Endothelial cell of umbilical vein (primary cell): ENCODE results near the gene DBP. TPM values are rescaled to one million over a fixed set of nuclear protein-coding genes. Genes with fewer than 3 reads are reported as not detected.

ENCODE experiments used
- BruUV-seq: library from RNA; stranded (reverse); fragments of 400-500 nt; replicated peaks from 2 replicates; lab custom pipeline; 2021; lab: Mats Ljungman, UMichigan
- CTCF ChIA-PET: fragments of 300-600, 350-600 bp; sonication (Branson Sonifier 250); formaldehyde crosslinking; loops from one replicate; lab custom pipeline; 2021; ENCODE audit warnings: antibody characterized with exemption, inconsistent platforms; lab: Charles Lee
- POLR2A ChIA-PET: fragments of 300-600, 350-600 bp; sonication (Branson Sonifier 250); formaldehyde crosslinking; loops from one replicate; lab custom pipeline; 2021; ENCODE audit warnings: antibody characterized with exemption, inconsistent platforms; lab: Charles Lee
- DNase-seq: peaks from one replicate; pipeline ENCODE4 v3.0.0-alpha.2; 2011; ENCODE audit warnings: low read depth, low spot score
- FAIRE-seq: peaks from 2 replicates; lab custom pipeline; 2011; peaks lifted over from hg19 to GRCh38; lab: Jason Lieb, UNC
- H2AFZ ChIP-seq: 2 replicates; pipeline ENCODE4 v1.6.0; 2012; ENCODE audit warnings: low read depth, low read length, control low read depth, inconsistent platforms
- H3K27ac ChIP-seq: 2 replicates; pipeline ENCODE4 v1.5.1; 2011; ENCODE audit warnings: low read depth, mild to moderate bottlenecking, control low read depth, low read length, moderate library complexity; ENCODE audit not compliant: insufficient read depth
- H3K27me3 ChIP-seq, 2 experiments: 2 replicates each; pipeline versions ENCODE4 v1.6.0 to v1.6.1; 2011; ENCODE audit warnings: low read length in 2 of 2, mixed read lengths in 1 of 2; ENCODE audit not compliant: control insufficient read depth in 2 of 2, insufficient read depth in 2 of 2
- H3K36me3 ChIP-seq, 2 experiments: 2 replicates in 1 of 2; 3 replicates in 1 of 2; pipeline ENCODE4 v1.5.1; 2011; ENCODE audit warnings: low read length in 2 of 2, mild to moderate bottlenecking in 1 of 2, moderate library complexity in 1 of 2; ENCODE audit not compliant: control insufficient read depth in 2 of 2, insufficient read depth in 2 of 2; ENCODE audit errors: extremely low read depth in 1 of 2
- H3K4me1 ChIP-seq: 3 replicates; pipeline ENCODE4 v1.5.1; 2011; ENCODE audit warnings: mild to moderate bottlenecking, low read length; ENCODE audit not compliant: control insufficient read depth, insufficient read depth; ENCODE audit errors: extremely low read depth
- H3K4me2 ChIP-seq: 2 replicates; pipeline ENCODE4 v1.6.1; 2011; ENCODE audit warnings: low read length, control low read depth, mixed read lengths; ENCODE audit not compliant: insufficient read depth
- H3K4me3 ChIP-seq, 3 experiments: fragments of 200-600 bp in 1 of 3; sonication (generic), shearing (Covaris generic) in 1 of 3; replicated peaks in 1 of 3; 2 replicates each; pipeline ENCODE4 v1.5.1; 2011 to 2016; ENCODE audit warnings: control low read depth in 3 of 3, low read length in 3 of 3, mild to moderate bottlenecking in 2 of 3, inconsistent platforms in 1 of 3, low read depth in 1 of 3, moderate library complexity in 1 of 3; ENCODE audit not compliant: insufficient read depth in 1 of 3
- H3K79me2 ChIP-seq: 2 replicates; pipeline ENCODE4 v1.6.0; 2012; ENCODE audit warnings: low read length, inconsistent platforms; ENCODE audit not compliant: control insufficient read depth, insufficient read depth
- H3K9ac ChIP-seq: replicated peaks from 2 replicates; pipeline ENCODE3; 2011; ENCODE audit warnings: low read length, control low read depth; ENCODE audit not compliant: insufficient read depth; ENCODE audit errors: extremely low read depth
- H3K9me1 ChIP-seq: replicated peaks from 3 replicates; pipeline ENCODE4 v1.6.0; 2011; ENCODE audit warnings: mild to moderate bottlenecking, low read length; ENCODE audit not compliant: control insufficient read depth, insufficient read depth; ENCODE audit errors: extremely low read depth
- H3K9me3 ChIP-seq: replicated peaks from 2 replicates; pipeline ENCODE4 v1.5.1; 2012; ENCODE audit warnings: low read length, inconsistent platforms; ENCODE audit not compliant: control insufficient read depth, insufficient read depth
- H4K20me1 ChIP-seq: replicated peaks from 2 replicates; pipeline ENCODE3; 2011; ENCODE audit warnings: mild to moderate bottlenecking, low read length; ENCODE audit not compliant: control insufficient read depth, insufficient read depth; ENCODE audit errors: extremely low read depth
- CTCF ChIP-seq, 2 donors: IDR thresholded peaks; 1 replicate in 1 of 2; 2 replicates in 1 of 2; pipeline ENCODE4 v1.5.1; 2011; ENCODE audit warnings: low read length in 2 of 2, mild to moderate bottlenecking in 2 of 2, moderate library complexity in 2 of 2, control low read depth in 1 of 2, inconsistent platforms in 1 of 2, low read depth in 1 of 2; ENCODE audit not compliant: insufficient read depth in 1 of 2; ENCODE audit errors: extremely low read depth in 1 of 2
- EZH2 ChIP-seq: IDR thresholded peaks from 2 replicates; pipeline ENCODE4 v1.6.1; 2012; ENCODE audit warnings: borderline replicate concordance, low read depth, mild to moderate bottlenecking, moderate library complexity, low read length, inconsistent platforms; ENCODE audit not compliant: severe bottlenecking
- FOS ChIP-seq: IDR thresholded peaks from 2 replicates; pipeline ENCODE4 v1.6.1; 2011; ENCODE audit warnings: mild to moderate bottlenecking, low read length, moderate library complexity, borderline replicate concordance; ENCODE audit not compliant: insufficient read depth
- GATA2 ChIP-seq: IDR thresholded peaks from 2 replicates; pipeline ENCODE4 v1.7.0; 2011; ENCODE audit warnings: low read depth, mild to moderate bottlenecking, moderate library complexity, mixed read lengths, low read length; ENCODE audit not compliant: insufficient read length, insufficient read depth
- JUN ChIP-seq: IDR thresholded peaks from 2 replicates; pipeline ENCODE4 v1.6.1; 2011; ENCODE audit warnings: borderline replicate concordance, low read depth; ENCODE audit not compliant: insufficient read length, insufficient read depth
- MAX ChIP-seq: IDR thresholded peaks from 2 replicates; pipeline ENCODE4 v1.6.1; 2011; ENCODE audit not compliant: insufficient read depth, insufficient read length
- MYC ChIP-seq: IDR thresholded peaks from one replicate; pipeline ENCODE4 v1.6.1; 2011; ENCODE audit warnings: mild to moderate bottlenecking, low read depth, low read length
- POLR2A ChIP-seq: IDR thresholded peaks from 2 replicates; pipeline ENCODE4 v1.6.1; 2012; ENCODE audit warnings: low read depth, mild to moderate bottlenecking, control low read depth, low read length
- POLR2AphosphoS5 ChIP-seq: IDR thresholded peaks from 2 replicates; pipeline ENCODE4 v1.6.1; 2012; ENCODE audit warnings: low read depth, mild to moderate bottlenecking, control low read depth, low read length, moderate library complexity; ENCODE audit not compliant: insufficient read depth
- dilution Hi-C: fragments of 300-500 bp; cut with MboI; formaldehyde crosslinking; loops from one replicate; pipeline ENCODE4 v1.15.0; 2019; ENCODE audit warnings: low sequenced_read_pairs; ENCODE audit not compliant: extremely low pct_ligation_motif_present
- intact Hi-C: fragments of 100-400 bp; cut with micrococcal nuclease; formaldehyde crosslinking; loops from one replicate; pipeline ENCODE4 v1.10.0; 2022
- polyA plus RNA-seq, 4 experiments: library from polyadenylated mRNA; depleted of rRNA in 3 of 4; stranded (reverse) in 3 of 4; unstranded in 1 of 4; fragments of >200 nt; gene quantifications; 2 replicates each; pipeline versions ENCODE4 v1.2.1 to v1.2.3, GENCODE V29; 2011 to 2012; ENCODE audit warnings: missing spikeins in 1 of 4
- total RNA-seq: library from RNA; stranded (reverse); gene quantifications from 2 replicates; pipeline ENCODE4 v1.2.3, GENCODE V29; 2021

Gene DBP
- total and polyA plus RNA-seq, 2 donors (not counting 3 experiments of a cell fraction or from before 2014, with no cell fraction given): 1.5 to 1.8 TPM

GRCh38 chr19:48623556-48624066, 13.6 kb downstream of the DBP start:
- Histone ChIP-seq H3K36me3 (peaks cover 0 to 2% of the 10 kb centered on the region in 2 experiments), H3K9me1 (no peaks in the 10 kb centered on the region), H3K4me2 (peak overlapping the region; percentile 84), H3K9me3 (no peaks in the 10 kb centered on the region), H3K4me1 (peaks cover 14% of the 10 kb centered on the region), H2AFZ (peak overlapping the region; percentile 84), H3K4me3 (peak overlapping the region in 2 of 3 experiments; percentile 17 to 53), H4K20me1 (no peaks in the 10 kb centered on the region), H3K27me3 (no peaks in the 10 kb centered on the region), H3K79me2 (peaks cover 7% of the 10 kb centered on the region), H3K9ac (peak overlapping the region; percentile 80), H3K27ac (peak overlapping the region; percentile 65)
- TF ChIP-seq POLR2AphosphoS5 (no peak), JUN (no peak), CTCF (IDR thresholded peaks at IDR 0.05; ENCODE audit: extremely low read depth in 1 of 2, insufficient read depth in 1 of 2, low read depth in 1 of 2, low read length in 2 of 2) (no peak), GATA2 (no peak), MAX (no peak), POLR2A (no peak), EZH2 (no peak), MYC (no peak), FOS (no peak)
- intact Hi-C loops (no loop called here), dilution Hi-C loops (no loop called here)
- FAIRE-seq: no peak
- no TSS peak for BruUV-seq
- no peak for DNase-seq
- CTCF ChIA-PET: interaction anchor here (0.9 kb wide), 1 partner anchor 9 kb away, joined by 4 read pairs; no protein-coding TSS in a partner anchor
- POLR2A ChIA-PET: interaction anchor here (0.7 kb wide), 1 partner anchor 128 kb away, joined by 3 read pairs; no protein-coding TSS in a partner anchor
